ENCODE results near the gene TBC1D17.

Gene TBC1D17

DNA sequence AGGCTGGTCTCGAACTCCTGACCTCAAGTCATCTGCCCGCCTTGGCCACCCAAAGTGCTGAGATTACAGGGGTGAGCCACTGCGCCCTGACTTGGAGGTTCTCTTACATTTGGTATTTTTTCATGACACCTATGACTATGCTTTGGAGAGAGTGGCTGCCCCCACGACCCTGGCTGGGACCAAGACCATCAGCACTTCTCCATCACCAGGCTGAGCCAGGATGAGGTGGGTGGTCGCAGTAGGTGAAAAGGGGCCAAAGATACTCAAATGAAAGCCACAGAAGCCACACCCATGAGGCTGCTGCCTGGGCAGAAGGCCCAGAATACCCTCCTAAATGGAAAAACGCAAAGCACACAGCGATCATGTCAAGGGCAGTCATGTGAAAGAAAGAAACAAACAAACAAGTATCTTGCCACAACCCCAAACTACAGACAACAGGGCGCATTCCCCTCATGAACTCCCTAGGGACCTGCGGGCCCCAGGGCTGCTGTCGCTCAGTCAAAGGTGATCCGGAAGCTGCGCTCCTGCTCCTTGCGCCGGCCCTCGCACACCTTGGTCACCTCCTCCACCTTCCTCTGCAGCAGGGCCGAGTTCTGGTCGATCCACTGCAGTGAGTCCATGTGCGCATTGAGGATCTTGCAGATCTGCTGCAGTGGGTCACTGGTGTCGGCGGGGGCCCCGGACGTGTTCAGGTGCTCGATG, 30.4 kb downstream of the TBC1D17 start:
- no peaks in the 10 kb centered on the region for H3K9me3 ChIP-seq (ENCODE audit: insufficient read depth, low read depth, low read length)
- peaks cover 7% of the 10 kb centered on the region; the same call in 1 of the 2 replicates for H3K4me1 ChIP-seq (ENCODE audit: insufficient read depth, low read length)
- H3K27me3 ChIP-seq (ENCODE audit: insufficient read depth, low read length), result no peaks in the 10 kb centered on the region
- H3K36me3 ChIP-seq (ENCODE audit: insufficient read depth, low read depth, low read length), result peaks cover 57% of the 10 kb centered on the region
- no peak overlapping the region for H3K4me3 ChIP-seq (ENCODE audit: low read length)
- no peak overlapping the region for H3K9ac ChIP-seq (ENCODE audit: low read depth, low read length)
- no peak overlapping the region for H3K27ac ChIP-seq (ENCODE audit: low read length)

DNA sequence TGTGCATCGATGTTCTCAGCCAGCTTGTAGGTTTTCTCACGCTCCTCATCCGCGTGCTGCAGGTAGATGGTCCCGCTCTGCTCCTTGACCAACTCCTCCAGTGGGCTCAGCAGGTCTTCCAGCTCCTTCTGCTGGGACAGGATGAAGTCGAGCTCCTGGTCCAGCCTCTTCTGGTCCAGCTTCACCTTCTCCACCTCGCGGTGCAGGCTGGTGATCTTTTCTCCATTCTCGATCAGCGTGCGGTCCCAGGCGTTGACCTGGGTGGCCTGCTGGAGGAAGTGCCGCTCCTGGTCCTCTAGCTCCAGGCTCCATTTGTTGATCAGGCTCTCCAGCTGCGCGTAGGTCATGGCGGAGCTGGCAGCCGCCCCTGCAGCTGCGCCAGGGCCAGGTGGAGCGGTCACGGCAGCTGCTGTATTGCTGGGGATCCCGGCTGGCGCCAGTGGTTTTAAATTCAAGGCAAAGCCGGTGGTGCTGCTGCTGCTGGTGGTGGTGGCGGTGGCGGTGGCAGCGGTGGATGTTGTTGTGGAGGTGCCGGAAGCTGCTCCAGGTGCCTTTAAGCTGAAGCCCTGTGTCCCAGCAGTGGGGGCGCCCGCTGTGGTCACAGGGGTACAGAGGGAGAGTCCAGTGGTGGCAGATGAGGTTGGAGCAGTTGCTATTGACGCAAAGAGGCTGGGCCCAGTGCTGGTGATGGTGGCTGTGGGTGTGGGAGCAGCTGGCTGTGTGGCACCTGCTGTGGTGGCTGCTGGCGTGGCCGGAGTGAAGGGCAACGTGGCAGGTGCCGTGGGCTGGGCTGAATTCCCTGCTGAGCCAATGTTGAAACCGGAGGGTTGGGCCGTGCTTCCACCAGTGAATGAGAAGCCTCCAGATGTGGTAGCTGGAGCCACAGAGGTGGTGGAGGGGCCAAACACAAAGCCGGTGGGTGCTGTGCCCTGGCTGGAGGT, 31.2 kb downstream of the TBC1D17 start:
- Histone ChIP-seq H3K27me3 (ENCODE audit: insufficient read depth, low read length) (no peaks in the 10 kb centered on the region), H3K9ac (ENCODE audit: low read depth, low read length) (no peak overlapping the region), H3K9me3 (ENCODE audit: insufficient read depth, low read depth, low read length) (no peaks in the 10 kb centered on the region), H3K27ac (ENCODE audit: low read length) (no peak overlapping the region), H3K4me3 (ENCODE audit: low read length) (no peak overlapping the region), H3K36me3 (ENCODE audit: insufficient read depth, low read depth, low read length) (peaks cover 66% of the 10 kb centered on the region), H3K4me1 (ENCODE audit: insufficient read depth, low read length) (peaks cover 7% of the 10 kb centered on the region; the same call in 1 of the 2 replicates)

DNA sequence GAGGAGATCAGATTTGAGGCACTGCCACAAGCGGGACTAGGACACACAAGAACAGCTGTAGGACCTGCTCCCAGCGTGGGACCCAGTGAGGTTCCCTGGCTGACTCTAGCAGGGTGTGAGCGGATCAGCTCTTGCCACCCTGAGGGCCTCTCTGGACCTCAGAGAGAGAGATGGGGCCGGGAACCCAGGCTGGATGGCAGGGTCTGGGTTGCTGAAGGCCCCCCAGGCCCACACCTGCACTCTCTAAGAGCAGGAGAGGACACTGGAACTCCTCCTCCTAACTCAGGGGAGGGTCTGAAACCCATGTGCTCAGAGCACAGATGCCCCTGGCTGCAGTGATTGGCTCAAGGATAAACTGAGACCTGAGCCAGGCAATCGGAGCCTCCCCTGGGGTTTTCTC, 32.7 kb downstream of the TBC1D17 start:
- Histone ChIP-seq H3K27ac (ENCODE audit: low read length) (no peak overlapping the region), H3K9me3 (ENCODE audit: insufficient read depth, low read depth, low read length) (no peaks in the 10 kb centered on the region), H3K4me3 (ENCODE audit: low read length) (no peak overlapping the region), H3K36me3 (ENCODE audit: insufficient read depth, low read depth, low read length) (peaks cover 78% of the 10 kb centered on the region), H3K9ac (ENCODE audit: low read depth, low read length) (no peak overlapping the region), H3K4me1 (ENCODE audit: insufficient read depth, low read length) (peaks cover 7% of the 10 kb centered on the region; the same call in 1 of the 2 replicates), H3K27me3 (ENCODE audit: insufficient read depth, low read length) (no peaks in the 10 kb centered on the region)

DNA sequence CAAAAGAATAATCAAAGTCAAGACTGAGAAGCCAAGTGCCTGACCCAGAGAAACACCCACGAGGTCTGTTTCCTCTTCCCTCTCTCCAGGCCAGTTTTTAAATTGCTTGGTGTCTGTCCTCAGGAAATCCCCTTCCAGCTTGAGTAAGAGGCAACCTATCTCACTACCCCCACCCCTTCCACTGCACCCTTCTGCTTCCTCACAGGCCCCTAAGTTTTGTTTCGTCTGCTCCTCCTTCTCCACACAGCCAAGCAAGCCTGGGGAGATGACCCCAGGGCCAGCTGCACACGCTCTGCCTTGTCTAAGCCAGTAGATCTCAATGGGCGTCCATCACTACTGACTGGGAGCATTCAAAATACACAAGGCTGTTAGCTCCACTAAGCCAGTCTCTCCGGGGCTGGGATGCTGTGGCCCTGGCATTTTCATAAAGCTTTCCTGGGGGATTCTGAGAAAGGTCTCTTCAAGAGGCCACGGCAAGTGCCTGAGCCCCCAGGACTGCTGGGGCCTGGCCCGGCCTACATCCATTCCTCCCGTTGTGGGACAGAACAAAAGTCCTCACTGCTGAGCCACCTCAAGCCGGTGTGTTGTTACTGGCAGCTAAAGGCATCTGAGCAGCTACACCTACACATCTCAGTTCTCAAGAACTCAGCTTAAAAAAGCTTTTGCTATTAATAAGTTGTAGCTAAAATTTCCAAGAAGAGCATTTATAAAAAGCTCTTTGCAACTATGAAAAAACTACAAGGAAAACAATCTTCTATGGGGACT, 34.1 kb downstream of the TBC1D17 start:
- no peak overlapping the region for H3K4me3 ChIP-seq (ENCODE audit: low read length)
- H3K36me3 ChIP-seq (ENCODE audit: insufficient read depth, low read depth, low read length), result peaks cover 88% of the 10 kb centered on the region
- no peak overlapping the region for H3K9ac ChIP-seq (ENCODE audit: low read depth, low read length)
- H3K27me3 ChIP-seq (ENCODE audit: insufficient read depth, low read length), result no peaks in the 10 kb centered on the region
- H3K4me1 ChIP-seq (ENCODE audit: insufficient read depth, low read length), result peaks cover 4% of the 10 kb centered on the region; the same call in 1 of the 2 replicates
- no peak overlapping the region for H3K27ac ChIP-seq (ENCODE audit: low read length)
- H3K9me3 ChIP-seq (ENCODE audit: insufficient read depth, low read depth, low read length), result no peaks in the 10 kb centered on the region

DNA sequence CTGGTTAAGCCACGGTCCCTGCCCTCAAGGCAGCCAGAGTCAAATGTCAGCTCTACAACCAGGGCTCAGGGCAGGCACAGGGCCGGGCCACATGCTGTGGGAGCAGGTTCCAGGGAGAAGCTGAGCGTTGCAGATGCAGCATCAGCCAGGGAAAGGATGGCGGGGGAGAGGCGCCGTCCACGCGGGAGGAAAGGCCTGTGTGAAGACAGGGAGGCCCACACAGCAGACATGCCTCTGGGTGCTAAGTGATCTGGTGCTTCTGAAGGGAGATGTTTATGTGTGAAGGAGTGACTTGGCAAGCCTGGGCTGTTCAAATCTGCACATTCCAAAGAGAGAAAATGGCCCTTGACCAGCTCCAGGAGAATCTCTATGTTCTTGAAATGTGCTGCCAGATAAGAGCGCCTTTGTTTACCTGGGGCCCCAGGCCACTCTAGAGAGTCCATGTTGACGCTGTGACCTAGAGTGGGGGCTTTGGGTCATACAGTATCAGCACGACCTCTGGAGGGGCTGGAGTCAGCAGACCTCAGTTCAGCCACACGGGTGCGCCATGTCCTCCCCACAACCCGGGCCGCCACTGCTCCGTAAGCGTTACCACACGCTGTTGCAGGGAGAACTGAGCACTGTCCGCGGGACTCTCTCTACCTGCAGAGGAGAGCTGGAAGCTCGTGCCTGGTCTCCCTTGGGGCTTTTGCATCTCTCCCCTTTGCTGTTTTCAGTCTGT, 35.6 kb downstream of the TBC1D17 start:
- H3K9me3 ChIP-seq (ENCODE audit: insufficient read depth, low read depth, low read length), result no peaks in the 10 kb centered on the region
- no peaks in the 10 kb centered on the region for H3K4me1 ChIP-seq (ENCODE audit: insufficient read depth, low read length)
- H3K36me3 ChIP-seq (ENCODE audit: insufficient read depth, low read depth, low read length), result peaks cover 84% of the 10 kb centered on the region
- no peak overlapping the region for H3K4me3 ChIP-seq (ENCODE audit: low read length)
- no peak overlapping the region for H3K9ac ChIP-seq (ENCODE audit: low read depth, low read length)
- H3K27me3 ChIP-seq (ENCODE audit: insufficient read depth, low read length), result no peaks in the 10 kb centered on the region
- no peak overlapping the region for H3K27ac ChIP-seq (ENCODE audit: low read length)

DNA sequence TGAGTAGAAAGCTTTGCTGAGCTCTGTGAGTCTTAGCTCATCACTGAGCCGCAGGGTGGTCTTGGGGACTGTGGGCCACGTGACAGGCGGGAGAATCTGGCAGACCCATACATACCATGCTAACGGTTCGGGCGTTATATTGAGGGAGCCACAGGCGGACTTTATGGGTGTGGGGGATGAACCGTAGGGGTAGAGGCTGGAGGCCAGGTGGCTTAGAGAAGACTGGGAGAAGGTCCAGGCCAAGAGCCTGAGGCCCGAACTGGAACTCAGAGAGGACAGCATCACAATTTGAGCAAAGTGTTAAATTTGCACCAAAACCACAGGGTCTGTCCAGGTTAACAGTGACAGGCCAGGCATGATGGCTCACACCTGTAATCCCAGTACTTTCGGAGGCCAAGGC, 36.2 kb downstream of the TBC1D17 start:
- Histone ChIP-seq H3K9ac (ENCODE audit: low read depth, low read length) (no peak overlapping the region), H3K9me3 (ENCODE audit: insufficient read depth, low read depth, low read length) (no peaks in the 10 kb centered on the region), H3K27me3 (ENCODE audit: insufficient read depth, low read length) (no peaks in the 10 kb centered on the region), H3K27ac (ENCODE audit: low read length) (no peak overlapping the region), H3K36me3 (ENCODE audit: insufficient read depth, low read depth, low read length) (peaks cover 83% of the 10 kb centered on the region), H3K4me3 (ENCODE audit: low read length) (no peak overlapping the region), H3K4me1 (ENCODE audit: insufficient read depth, low read length) (no peaks in the 10 kb centered on the region)

DNA sequence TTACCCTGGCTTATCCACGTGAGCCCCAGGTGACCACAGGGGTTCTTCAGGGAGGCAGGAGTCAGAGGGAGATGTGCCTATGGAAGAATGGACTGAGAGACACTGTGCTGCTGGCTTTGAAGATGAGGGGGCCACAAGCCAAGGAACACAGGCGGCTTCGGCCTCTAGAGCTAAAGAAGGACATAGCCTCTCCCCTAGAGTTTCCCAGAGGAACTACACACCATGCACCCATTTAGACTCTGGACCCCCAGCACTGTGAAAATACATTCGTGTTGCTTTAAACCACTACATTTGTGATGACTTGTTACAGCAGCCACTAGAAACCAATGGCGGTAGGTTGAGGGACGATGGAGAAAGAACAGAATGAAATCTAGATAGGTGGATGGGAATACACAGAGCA, 37.8 kb downstream of the TBC1D17 start:
- H3K9ac ChIP-seq (ENCODE audit: low read depth, low read length), result no peak overlapping the region
- peaks cover 75% of the 10 kb centered on the region for H3K36me3 ChIP-seq (ENCODE audit: insufficient read depth, low read depth, low read length)

DNA sequence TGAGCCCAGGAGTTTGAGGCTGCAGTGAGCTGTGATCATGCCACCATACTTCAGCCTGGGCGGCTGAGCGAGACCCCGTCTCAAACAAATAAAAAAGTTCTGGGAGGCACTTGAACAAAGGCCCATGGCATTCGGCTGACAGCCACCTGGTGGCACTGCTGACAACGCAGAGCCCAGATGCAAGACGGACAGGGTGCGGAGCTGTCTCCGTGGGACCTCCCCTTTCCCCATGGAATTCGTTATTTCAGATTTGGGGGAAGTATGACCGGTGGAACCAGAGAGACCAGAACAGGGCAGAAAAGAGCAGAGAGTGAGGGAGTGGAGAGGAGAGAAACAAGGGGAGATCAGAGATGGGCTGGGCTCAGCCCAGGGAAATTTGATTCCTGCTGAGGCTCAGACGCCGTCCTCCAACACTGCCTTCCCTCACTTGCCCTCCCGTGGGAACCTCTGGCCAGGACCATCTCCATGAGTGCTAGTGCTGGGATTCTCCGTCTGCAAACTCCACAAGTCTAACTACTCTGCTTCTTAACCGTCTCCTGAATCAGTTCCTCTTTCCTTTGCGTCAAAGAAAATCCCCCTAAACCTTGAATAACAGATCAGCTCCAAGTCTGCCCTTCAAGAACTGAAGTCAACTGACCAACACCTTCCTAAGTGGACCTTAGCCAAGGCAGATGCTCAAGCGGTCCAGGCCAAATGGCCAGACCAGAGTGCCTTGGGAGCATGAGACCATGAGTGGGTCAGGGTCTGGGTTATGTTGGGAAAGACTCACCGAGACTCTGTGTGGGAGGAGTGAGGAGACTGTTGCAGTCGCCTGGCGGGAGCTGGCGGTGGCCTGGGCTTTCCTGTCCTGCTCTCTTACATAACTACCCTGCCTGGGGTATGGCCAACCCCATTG, 39.6 kb downstream of the TBC1D17 start:
- Histone ChIP-seq H3K9me3 (ENCODE audit: insufficient read depth, low read depth, low read length) (no peaks in the 10 kb centered on the region), H3K36me3 (ENCODE audit: insufficient read depth, low read depth, low read length) (peaks cover 78% of the 10 kb centered on the region), H3K9ac (ENCODE audit: low read depth, low read length) (no peak overlapping the region), H3K27ac (ENCODE audit: low read length) (no peak overlapping the region), H3K27me3 (ENCODE audit: insufficient read depth, low read length) (no peaks in the 10 kb centered on the region), H3K4me3 (ENCODE audit: low read length) (no peak overlapping the region), H3K4me1 (ENCODE audit: insufficient read depth, low read length) (peaks cover 3% of the 10 kb centered on the region; the same call in 1 of the 2 replicates)

More for the DNA sequence above, 37.8 kb downstream of the TBC1D17 start:
- no peaks in the 10 kb centered on the region for H3K4me1 ChIP-seq (ENCODE audit: insufficient read depth, low read length)
- no peaks in the 10 kb centered on the region for H3K9me3 ChIP-seq (ENCODE audit: insufficient read depth, low read depth, low read length)
- H3K27me3 ChIP-seq (ENCODE audit: insufficient read depth, low read length), result no peaks in the 10 kb centered on the region
- H3K4me3 ChIP-seq (ENCODE audit: low read length), result no peak overlapping the region
- no peak overlapping the region for H3K27ac ChIP-seq (ENCODE audit: low read length)

DNA sequence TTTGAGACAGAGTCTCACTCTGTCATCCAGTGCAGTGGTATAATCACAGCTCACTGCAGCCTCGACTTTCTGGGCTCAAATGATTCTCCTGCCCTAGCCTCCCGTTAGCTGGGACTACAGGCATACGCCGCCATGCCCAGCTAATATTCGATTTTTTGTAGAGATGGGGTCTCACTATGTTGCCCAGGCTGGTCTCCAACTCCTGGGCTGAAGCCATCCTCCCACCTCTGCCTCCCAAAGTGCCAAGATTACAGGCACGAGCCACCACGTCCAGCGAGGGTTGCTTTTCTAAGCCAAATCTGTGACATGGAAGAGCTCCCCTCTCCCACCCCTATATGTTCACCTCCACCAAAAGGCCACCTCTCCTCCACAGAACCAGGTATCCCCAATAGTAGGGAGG, 40.6 kb downstream of the TBC1D17 start:
- Histone ChIP-seq H3K27ac (ENCODE audit: low read length) (no peak overlapping the region), H3K4me3 (ENCODE audit: low read length) (no peak overlapping the region), H3K4me1 (ENCODE audit: insufficient read depth, low read length) (peaks cover 4% of the 10 kb centered on the region; the same call in 1 of the 2 replicates), H3K9ac (ENCODE audit: low read depth, low read length) (no peak overlapping the region), H3K27me3 (ENCODE audit: insufficient read depth, low read length) (no peaks in the 10 kb centered on the region), H3K9me3 (ENCODE audit: insufficient read depth, low read depth, low read length) (no peaks in the 10 kb centered on the region), H3K36me3 (ENCODE audit: insufficient read depth, low read depth, low read length) (peaks cover 79% of the 10 kb centered on the region)

DNA sequence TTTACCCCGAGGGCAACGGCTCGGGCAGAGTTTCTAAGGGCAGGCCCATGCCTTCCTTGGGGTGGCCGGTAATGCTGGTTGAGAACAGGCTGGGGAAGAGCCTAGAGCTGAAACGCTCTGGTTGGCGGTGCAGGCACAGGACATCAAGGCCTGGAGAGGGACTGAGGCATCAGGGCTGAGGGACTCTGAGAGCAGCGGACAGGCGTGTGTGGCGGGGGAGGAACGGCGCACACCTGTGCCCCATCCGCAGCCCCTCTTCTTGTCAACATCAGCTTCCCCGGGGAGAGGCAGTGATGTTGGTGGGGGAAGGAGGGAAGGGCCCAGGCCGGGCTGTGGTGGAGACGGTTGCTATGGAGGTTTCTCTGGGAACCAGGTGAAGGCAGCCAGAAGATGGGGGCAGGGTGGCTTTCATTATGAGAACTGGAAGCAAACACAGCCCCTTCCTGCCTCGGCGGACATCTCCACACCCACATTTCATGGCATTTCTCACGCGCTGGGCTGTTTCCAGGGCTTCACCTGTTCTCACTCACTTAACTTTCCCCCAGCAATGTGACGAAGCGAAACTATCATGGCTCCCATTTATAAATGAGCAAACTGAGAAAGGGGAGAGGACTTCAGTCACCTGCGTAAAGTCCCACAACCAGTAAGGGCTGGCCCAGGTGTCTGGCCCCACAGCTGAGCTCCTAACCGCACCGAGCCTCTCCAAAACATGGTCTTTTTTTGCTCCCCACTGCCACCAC, 43.3 kb downstream of the TBC1D17 start:
- Histone ChIP-seq H3K4me3 (ENCODE audit: low read length) (no peak overlapping the region), H3K9me3 (ENCODE audit: insufficient read depth, low read depth, low read length) (no peaks in the 10 kb centered on the region), H3K4me1 (ENCODE audit: insufficient read depth, low read length) (peaks cover 4% of the 10 kb centered on the region; the same call in 1 of the 2 replicates), H3K27me3 (ENCODE audit: insufficient read depth, low read length) (no peaks in the 10 kb centered on the region), H3K9ac (ENCODE audit: low read depth, low read length) (no peak overlapping the region), H3K27ac (ENCODE audit: low read length) (no peak overlapping the region), H3K36me3 (ENCODE audit: insufficient read depth, low read depth, low read length) (peaks cover 80% of the 10 kb centered on the region)
